Stimulated activated CD4-positive, alpha-beta T cell treated with anti-CD3 and anti-CD28 coated beads, Interleukin-2, amount 100 ng/mL, for 4 hours (primary cell): ENCODE results near the gene DLK1.

Source experiments
- DNase-seq: peaks from one replicate; pipeline ENCODE4 v3.0.0-alpha.2; 2020; ENCODE audit warnings: low read depth

Gene DLK1

GRCh38 chr14:100777818-100778525 lies 51.3 kb downstream of the DLK1 start:
- no peak for DNase-seq

- no peak for DNase-seq
These were observed 51.8 kb downstream of the DLK1 start for GRCh38 chr14:100778526-100778882.

- DNase-seq: no peak
These were observed 52.4 kb downstream of the DLK1 start for GRCh38 chr14:100778951-100779690.

- DNase-seq: no peak
These were observed 53.0 kb downstream of the DLK1 start for GRCh38 chr14:100779691-100780080.

- no peak for DNase-seq
These were observed 53.6 kb downstream of the DLK1 start for GRCh38 chr14:100780246-100780645.

GRCh38 chr14:100780646-100781355 lies 54.1 kb downstream of the DLK1 start:
- no peak for DNase-seq

GRCh38 chr14:100781952-100782351 lies 55.3 kb downstream of the DLK1 start:
- no peak for DNase-seq

GRCh38 chr14:100782516-100783320 lies 56.0 kb downstream of the DLK1 start:
- DNase-seq: no peak

GRCh38 chr14:100783630-100784370 lies 57.1 kb downstream of the DLK1 start:
- no peak for DNase-seq

GRCh38 chr14:100784523-100785337 lies 58.0 kb downstream of the DLK1 start:
- no peak for DNase-seq

- DNase-seq: no peak
These were observed 58.6 kb downstream of the DLK1 start for GRCh38 chr14:100785338-100785615.

- no peak for DNase-seq
These were observed 58.9 kb downstream of the DLK1 start for GRCh38 chr14:100785626-100786025.

- DNase-seq: no peak
These were observed 59.4 kb downstream of the DLK1 start for GRCh38 chr14:100786131-100786530.

GRCh38 chr14:100786576-100787219 lies 60.0 kb downstream of the DLK1 start:
- no peak for DNase-seq

- no peak for DNase-seq
These were observed 61.0 kb downstream of the DLK1 start for GRCh38 chr14:100787659-100788058.
